ENCODE measurements around the gene ECT2L.
"Not testable (repeated sequence)": the region's sequence is repeated elsewhere in the genome, so short reads cannot be mapped to it uniquely, and the experiment has no call there.

ECT2L gene

GRCh38 chr6:138863321-138863720 is 67.4 kb downstream of the ECT2L start:
- DNase-seq (ENCODE audit: low read depth) = no peak

- no peak for DNase-seq (ENCODE audit: low read depth)
Measured at GRCh38 chr6:138864343-138864890, 68.5 kb downstream of the ECT2L start.

- DNase-seq (ENCODE audit: low read depth) = no peak
Measured at GRCh38 chr6:138865480-138866109, 69.7 kb downstream of the ECT2L start.

- no peak for DNase-seq (ENCODE audit: low read depth)
Measured at GRCh38 chr6:138868181-138868580, 72.3 kb downstream of the ECT2L start.

- DNase-seq (ENCODE audit: low read depth) = no peak
Measured at GRCh38 chr6:138869398-138869797, 73.5 kb downstream of the ECT2L start.

- no peak for DNase-seq (ENCODE audit: low read depth)
Measured at GRCh38 chr6:138873191-138873590, 77.3 kb downstream of the ECT2L start.

GRCh38 chr6:138882369-138883017 is 86.6 kb downstream of the ECT2L start:
- no peak for DNase-seq (ENCODE audit: low read depth)

GRCh38 chr6:138885156-138885819 is 89.4 kb downstream of the ECT2L start:
- DNase-seq (ENCODE audit: low read depth) = no peak

- no peak for DNase-seq (ENCODE audit: low read depth)
Measured at GRCh38 chr6:138891255-138891986, 95.5 kb downstream of the ECT2L start.

GRCh38 chr6:138896104-138896756 is 100.3 kb downstream of the ECT2L start:
- no peak for DNase-seq (ENCODE audit: low read depth)

GRCh38 chr6:138897031-138897430 is 101.1 kb downstream of the ECT2L start:
- no peak for DNase-seq (ENCODE audit: low read depth)

- no peak for DNase-seq (ENCODE audit: low read depth)
Measured at GRCh38 chr6:138907167-138907566, 111.3 kb downstream of the ECT2L start.

- no peak for DNase-seq (ENCODE audit: low read depth)
Measured at GRCh38 chr6:138909511-138909910, 113.6 kb downstream of the ECT2L start.

GRCh38 chr6:138909975-138910374 is 114.1 kb downstream of the ECT2L start:
- no peak for DNase-seq (ENCODE audit: low read depth)

GRCh38 chr6:138912308-138912707 is 116.4 kb downstream of the ECT2L start:
- no peak for DNase-seq (ENCODE audit: low read depth)

GRCh38 chr6:138914701-138915100 is 118.8 kb downstream of the ECT2L start:
- DNase-seq (ENCODE audit: low read depth) = no peak

- no peak for DNase-seq (ENCODE audit: low read depth)
Measured at GRCh38 chr6:138920906-138921305, 125.0 kb downstream of the ECT2L start.

GRCh38 chr6:138923561-138923960 is 127.7 kb downstream of the ECT2L start:
- no peak for DNase-seq (ENCODE audit: low read depth)

GRCh38 chr6:138925806-138926205 is 129.9 kb downstream of the ECT2L start:
- no peak for DNase-seq (ENCODE audit: low read depth)

- no peak for DNase-seq (ENCODE audit: low read depth)
Measured at GRCh38 chr6:138926579-138926978, 130.7 kb downstream of the ECT2L start.

GRCh38 chr6:138931660-138932059 is 135.8 kb downstream of the ECT2L start:
- DNase-seq (ENCODE audit: low read depth) = no peak

GRCh38 chr6:138936873-138937272 is 141.0 kb downstream of the ECT2L start:
- not testable (repeated sequence) for DNase-seq (ENCODE audit: low read depth)

Measured in CMK (cell line).